Mesendoderm (in vitro differentiated cells): Measurements from ENCODE around the gene ARHGEF10L.

Experiments used
- DNase-seq: peaks from one replicate; pipeline ENCODE4 v3.0.0; 2013
- H2AK5ac ChIP-seq: 2 replicates; pipeline ENCODE4 v1.6.1; 2013; ENCODE audit warnings: low read length, inconsistent platforms
- H2BK120ac ChIP-seq: 2 replicates; pipeline ENCODE4 v1.6.1; 2013; ENCODE audit warnings: low read depth, mild to moderate bottlenecking, low read length, moderate library complexity, mixed read lengths
- H2BK15ac ChIP-seq: replicated peaks from 2 replicates; pipeline ENCODE4 v1.6.1; 2013; ENCODE audit warnings: low read depth, mild to moderate bottlenecking, moderate library complexity
- H2BK5ac ChIP-seq: 2 replicates; pipeline ENCODE4 v1.6.1; 2013; ENCODE audit warnings: low read length, inconsistent platforms
- H3K18ac ChIP-seq: 2 replicates; pipeline ENCODE4 v1.6.1; 2013; ENCODE audit warnings: mild to moderate bottlenecking, low read length, mixed read lengths
- H3K23ac ChIP-seq: one replicate; pipeline ENCODE4 v1.6.1; 2013; ENCODE audit warnings: low read length
- H3K27ac ChIP-seq: 2 replicates; pipeline ENCODE4 v1.5.1; 2013; ENCODE audit warnings: low read depth, mild to moderate bottlenecking, inconsistent platforms, low read length, moderate library complexity
- H3K27me3 ChIP-seq: 2 replicates; pipeline ENCODE4 v1.6.1; 2013; ENCODE audit warnings: low read length, control low read depth, mild to moderate bottlenecking, inconsistent platforms; ENCODE audit not compliant: insufficient read depth, poor library complexity
- H3K36me3 ChIP-seq: 2 replicates; pipeline ENCODE4 v1.6.1; 2013; ENCODE audit warnings: low read length, inconsistent platforms; ENCODE audit not compliant: control insufficient read depth, insufficient read depth
- H3K4ac ChIP-seq: one replicate; pipeline ENCODE4 v1.6.1; 2013; ENCODE audit warnings: low read depth, mild to moderate bottlenecking, low read length, moderate library complexity
- H3K4me1 ChIP-seq: 2 replicates; pipeline ENCODE4 v1.6.1; 2013; ENCODE audit warnings: low read depth, low read length, inconsistent platforms; ENCODE audit not compliant: control insufficient read depth
- H3K4me2 ChIP-seq: 2 replicates; pipeline ENCODE4 v1.6.1; 2013; ENCODE audit warnings: low read length
- H3K4me3 ChIP-seq: 2 replicates; pipeline ENCODE4 v1.5.1; 2013; ENCODE audit warnings: mild to moderate bottlenecking, low read length
- H3K56ac ChIP-seq: one replicate; pipeline ENCODE4 v1.6.1; 2013; ENCODE audit warnings: low read length
- H3K79me1 ChIP-seq: 2 replicates; pipeline ENCODE4 v1.6.1; 2013; ENCODE audit warnings: low read length, inconsistent platforms
- H3K79me2 ChIP-seq: 2 replicates; pipeline ENCODE4 v1.6.1; 2013; ENCODE audit warnings: mild to moderate bottlenecking, low read length; ENCODE audit not compliant: control insufficient read depth, insufficient read depth
- H3K9ac ChIP-seq: 2 replicates; pipeline ENCODE4 v1.6.1; 2013; ENCODE audit warnings: low read length, inconsistent platforms
- H4K5ac ChIP-seq: one replicate; pipeline ENCODE4 v1.6.1; 2013; ENCODE audit warnings: low read length
- H4K8ac ChIP-seq: one replicate; pipeline ENCODE4 v1.6.1; 2013; ENCODE audit warnings: low read depth, mild to moderate bottlenecking, control low read depth, low read length, moderate library complexity
- WGBS: extraction: QIAGEN DNeasy Blood & Tissue Kit; methylation state at CpG from one replicate; pipeline ENCODE4 v1.1.7; 2013; ENCODE audit warnings: low lambda C conversion rate, missing lambda C conversion rate; ENCODE audit not compliant: insufficient coverage; ENCODE audit errors: extremely low coverage; 5-methylcytosine and 5-hydroxymethylcytosine counted together

ARHGEF10L gene

DNA sequence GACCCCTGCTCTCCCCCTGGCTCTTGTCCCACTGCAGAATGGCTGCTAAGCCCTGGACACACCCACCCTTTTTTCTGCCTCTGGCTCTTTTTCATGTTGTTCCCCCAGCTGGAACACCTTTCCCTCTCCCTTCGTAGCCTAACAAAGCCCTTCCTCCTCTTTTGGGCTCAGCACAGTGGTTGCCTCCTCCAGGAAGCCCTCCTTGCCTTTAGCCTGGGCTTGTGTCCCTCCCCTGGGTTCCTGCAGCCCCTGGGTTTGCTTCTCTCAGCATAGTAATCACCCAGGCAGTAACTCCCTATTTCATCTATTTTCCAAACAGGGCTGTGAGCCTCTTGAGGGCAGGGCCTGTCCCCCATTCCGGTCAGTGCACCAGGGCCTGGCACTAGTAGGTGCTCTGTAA lies 195.8 kb downstream of the ARHGEF10L start:
- Histone ChIP-seq H3K4me3 (no peak overlapping the region), H3K36me3 (no peaks in the 10 kb centered on the region), H2BK5ac (no peak overlapping the region), H4K5ac (no peak overlapping the region), H3K4ac (no peak overlapping the region), H2BK15ac (no peak overlapping the region), H2BK120ac (no peak overlapping the region), H3K79me2 (no peaks in the 10 kb centered on the region), H3K79me1 (no peaks in the 10 kb centered on the region), H3K27me3 (no peaks in the 10 kb centered on the region), H3K4me2 (no peak overlapping the region), H3K18ac (no peak overlapping the region), H3K56ac (no peak overlapping the region), H2AK5ac (no peak overlapping the region), H3K23ac (no peak overlapping the region), H4K8ac (no peak overlapping the region), H3K9ac (no peak overlapping the region), H3K4me1 (no peaks in the 10 kb centered on the region), H3K27ac (no peak overlapping the region)
- no CpG with 5 or more reads among the region's 2 CpGs for WGBS
- DNase-seq = no peak

GRCh38 chr1:17735793-17736192 lies 196.3 kb downstream of the ARHGEF10L start:
- Histone ChIP-seq H3K18ac (no peak overlapping the region), H3K79me1 (no peaks in the 10 kb centered on the region), H2BK15ac (no peak overlapping the region), H2AK5ac (no peak overlapping the region), H3K4me1 (no peaks in the 10 kb centered on the region), H2BK120ac (no peak overlapping the region), H3K4ac (no peak overlapping the region), H3K23ac (no peak overlapping the region), H3K27me3 (no peaks in the 10 kb centered on the region), H3K79me2 (no peaks in the 10 kb centered on the region), H3K4me2 (no peak overlapping the region), H3K56ac (no peak overlapping the region), H4K5ac (no peak overlapping the region), H3K4me3 (no peak overlapping the region), H2BK5ac (no peak overlapping the region), H3K27ac (no peak overlapping the region), H4K8ac (no peak overlapping the region), H3K36me3 (no peaks in the 10 kb centered on the region), H3K9ac (no peak overlapping the region)
- DNase-seq = no peak
- no CpG with 5 or more reads among the region's 7 CpGs for WGBS

- Histone ChIP-seq H3K4me1 (no peaks in the 10 kb centered on the region), H3K56ac (no peak overlapping the region), H3K23ac (no peak overlapping the region), H3K27me3 (no peaks in the 10 kb centered on the region), H3K79me1 (no peaks in the 10 kb centered on the region), H2BK120ac (no peak overlapping the region), H2BK5ac (no peak overlapping the region), H3K79me2 (no peaks in the 10 kb centered on the region), H3K4me3 (no peak overlapping the region), H4K8ac (no peak overlapping the region), H3K18ac (no peak overlapping the region), H4K5ac (no peak overlapping the region), H3K4me2 (no peak overlapping the region), H3K4ac (no peak overlapping the region), H3K36me3 (no peaks in the 10 kb centered on the region), H2AK5ac (no peak overlapping the region), H3K27ac (no peak overlapping the region), H3K9ac (no peak overlapping the region), H2BK15ac (no peak overlapping the region)
- no CpG with 5 or more reads among the region's 6 CpGs for WGBS
- DNase-seq = no peak
Observed at GRCh38 chr1:17736625-17737024, 197.1 kb downstream of the ARHGEF10L start.

DNA sequence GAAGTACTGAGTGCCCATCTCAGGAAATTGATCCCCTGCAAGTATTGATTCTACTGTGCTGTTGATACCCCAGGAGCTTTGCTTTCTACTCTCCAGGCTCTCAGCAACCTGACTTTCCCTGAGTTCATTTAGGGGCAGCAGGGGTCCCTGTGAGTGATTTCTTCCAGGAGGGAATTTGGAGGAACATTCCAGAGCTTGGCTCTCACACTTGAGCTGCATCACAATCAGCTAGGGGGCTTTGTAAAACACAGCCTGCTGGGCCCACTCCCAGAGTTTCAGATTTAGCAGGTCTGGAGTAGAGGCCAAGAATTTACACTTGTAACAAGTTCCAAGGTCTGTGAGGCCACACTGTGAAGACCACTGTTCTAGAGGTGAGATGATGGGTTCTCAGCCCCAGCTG lies 199.6 kb downstream of the ARHGEF10L start:
- H3K4me3 ChIP-seq = no peak overlapping the region
- no peak overlapping the region for H3K4ac ChIP-seq
- H3K79me1 ChIP-seq = no peaks in the 10 kb centered on the region
- H3K56ac ChIP-seq = no peak overlapping the region
- H4K5ac ChIP-seq = no peak overlapping the region
- H3K4me1 ChIP-seq = no peaks in the 10 kb centered on the region
- H3K27me3 ChIP-seq = no peaks in the 10 kb centered on the region
- no peaks in the 10 kb centered on the region for H3K36me3 ChIP-seq
- H3K18ac ChIP-seq = no peak overlapping the region
- no peak overlapping the region for H3K4me2 ChIP-seq
- H4K8ac ChIP-seq = no peak overlapping the region
- H2BK5ac ChIP-seq = no peak overlapping the region
- H3K23ac ChIP-seq = no peak overlapping the region
- H3K79me2 ChIP-seq = no peaks in the 10 kb centered on the region
- DNase-seq = peak; percentile 61
- no peak overlapping the region for H2BK15ac ChIP-seq
- no peak overlapping the region for H3K27ac ChIP-seq
- H2BK120ac ChIP-seq = no peak overlapping the region
- H3K9ac ChIP-seq = no peak overlapping the region
- H2AK5ac ChIP-seq = no peak overlapping the region

GRCh38 chr1:17741052-17741451 lies 201.6 kb downstream of the ARHGEF10L start:
- Histone ChIP-seq H3K4me3 (no peak overlapping the region), H2BK15ac (no peak overlapping the region), H3K56ac (no peak overlapping the region), H3K27me3 (no peaks in the 10 kb centered on the region), H3K27ac (no peak overlapping the region), H3K4me1 (no peaks in the 10 kb centered on the region), H3K79me2 (no peaks in the 10 kb centered on the region), H4K5ac (no peak overlapping the region), H3K23ac (no peak overlapping the region), H2AK5ac (no peak overlapping the region), H3K9ac (no peak overlapping the region), H3K79me1 (no peaks in the 10 kb centered on the region), H3K36me3 (no peaks in the 10 kb centered on the region), H2BK120ac (no peak overlapping the region), H3K18ac (no peak overlapping the region), H2BK5ac (no peak overlapping the region), H3K4ac (no peak overlapping the region), H3K4me2 (no peak overlapping the region), H4K8ac (no peak overlapping the region)
- WGBS = no CpG with 5 or more reads among the region's 5 CpGs
- DNase-seq = no peak

DNA sequence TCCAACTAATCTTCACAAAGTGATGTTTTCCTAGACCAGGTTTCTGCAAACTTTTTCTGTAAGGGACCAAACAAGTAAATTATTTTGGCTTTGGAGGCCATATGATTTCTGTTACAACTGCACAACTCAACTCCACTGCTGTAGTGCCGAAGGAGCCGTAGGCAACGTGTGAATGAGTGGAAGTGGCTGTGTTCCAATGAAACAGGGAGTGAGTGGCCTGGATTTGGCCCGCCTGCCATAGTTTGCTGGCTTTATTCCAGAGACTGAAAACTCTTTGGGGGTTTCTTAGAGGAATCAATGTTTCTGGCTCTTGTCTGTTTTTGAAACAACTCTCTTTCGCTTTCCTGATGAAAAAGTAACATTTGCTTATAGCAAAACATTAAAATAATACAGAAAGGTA lies 203.1 kb downstream of the ARHGEF10L start:
- Histone ChIP-seq H3K23ac (no peak overlapping the region), H3K4me2 (no peak overlapping the region), H3K9ac (no peak overlapping the region), H3K56ac (no peak overlapping the region), H2BK5ac (no peak overlapping the region), H3K27ac (no peak overlapping the region), H2BK120ac (no peak overlapping the region), H3K79me2 (no peaks in the 10 kb centered on the region), H2BK15ac (no peak overlapping the region), H3K4me3 (no peak overlapping the region), H3K79me1 (no peaks in the 10 kb centered on the region), H2AK5ac (no peak overlapping the region), H3K4ac (no peak overlapping the region), H3K36me3 (no peaks in the 10 kb centered on the region), H4K5ac (no peak overlapping the region), H4K8ac (no peak overlapping the region), H3K4me1 (no peaks in the 10 kb centered on the region), H3K18ac (no peak overlapping the region), H3K27me3 (no peaks in the 10 kb centered on the region)
- WGBS = no CpG with 5 or more reads among the region's 5 CpGs
- DNase-seq = no peak
